HPDE6-E6E7 (cell line): Measurements from ENCODE around the gene APLNR.
"Not testable (repeated sequence)": the region's sequence is repeated elsewhere in the genome, so short reads cannot be mapped to it uniquely, and the experiment has no call there.

Source experiments
- DNase-seq: peaks from one replicate; pipeline ENCODE4 v3.0.0; 2011; ENCODE audit warnings: missing footprints; ENCODE audit errors: extremely low spot score

Gene APLNR

GRCh38 chr11:57237204-57237681 lies at the start of gene APLNR:
Gene APLNR (minus strand): TSS chr11:57237250. CDS start chr11:57237004, 246 bp downstream.
- no peak for DNase-seq

- no peak for DNase-seq
These were observed 46.4 kb upstream of the APLNR start for GRCh38 chr11:57283231-57283990.

- not testable (repeated sequence) for DNase-seq
These were observed 44.5 kb upstream of the APLNR start for GRCh38 chr11:57281546-57281945.

GRCh38 chr11:57279116-57279515 lies 42.1 kb upstream of the APLNR start:
- DNase-seq, result no peak

- DNase-seq, result no peak
These were observed 41.7 kb upstream of the APLNR start for GRCh38 chr11:57278721-57279095.

GRCh38 chr11:57277845-57278720 lies 41.0 kb upstream of the APLNR start:
- DNase-seq, result peak; percentile 84

GRCh38 chr11:57276971-57277675 lies 40.1 kb upstream of the APLNR start:
- no peak for DNase-seq

GRCh38 chr11:57276169-57276970 lies 39.3 kb upstream of the APLNR start:
- no peak for DNase-seq

- no peak for DNase-seq
These were observed 38.5 kb upstream of the APLNR start for GRCh38 chr11:57275582-57275981.

- DNase-seq, result no peak
These were observed 38.0 kb upstream of the APLNR start for GRCh38 chr11:57274904-57275498.

- no peak for DNase-seq
These were observed 36.5 kb upstream of the APLNR start for GRCh38 chr11:57273448-57274058.

- DNase-seq, result no peak
These were observed 32.5 kb upstream of the APLNR start for GRCh38 chr11:57269571-57270021.

- no peak for DNase-seq
These were observed 29.1 kb upstream of the APLNR start for GRCh38 chr11:57266157-57266556.

- DNase-seq, result no peak
These were observed 26.3 kb upstream of the APLNR start for GRCh38 chr11:57263351-57263750.

GRCh38 chr11:57262157-57262556 lies 25.1 kb upstream of the APLNR start:
- DNase-seq, result no peak

- DNase-seq, result no peak
These were observed 24.1 kb upstream of the APLNR start for GRCh38 chr11:57260937-57261783.

GRCh38 chr11:57256119-57256518 lies 19.1 kb upstream of the APLNR start:
- DNase-seq, result no peak

- DNase-seq, result no peak
These were observed 18.6 kb upstream of the APLNR start for GRCh38 chr11:57255618-57256017.

GRCh38 chr11:57254631-57255030 lies 17.6 kb upstream of the APLNR start:
- no peak for DNase-seq
